ENCODE results near the gene SLC35B1.

Gene SLC35B1

DNA sequence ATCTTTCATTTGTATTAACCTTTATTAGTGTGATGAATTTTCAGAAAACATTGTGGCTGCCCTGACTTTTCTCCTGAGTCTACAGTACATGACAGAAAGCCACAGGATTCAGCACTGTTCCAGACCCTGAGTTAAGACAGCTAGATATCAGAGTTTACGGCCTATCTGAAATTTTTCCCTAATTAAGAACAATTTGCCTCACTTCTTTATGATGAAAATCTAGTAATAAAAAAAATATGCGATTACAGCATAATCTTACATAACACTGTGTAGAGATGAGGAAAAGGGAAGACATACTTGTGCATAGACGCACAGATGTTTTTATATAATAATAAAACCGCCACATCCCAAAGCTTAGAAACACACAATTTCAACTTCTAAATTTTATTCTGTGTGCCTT is 37.1 kb downstream of the SLC35B1 start:
- no peak for DNase-seq (ENCODE audit: extremely low read depth, insufficient read length)
- Histone ChIP-seq H3K4me3 (replicated peaks; ENCODE audit: low read depth, low read length) (no peak overlapping the region), H3K36me3 (ENCODE audit: control insufficient read depth, insufficient read depth, low read length) (no peaks in the 10 kb centered on the region), H3K27me3 (replicated peaks; ENCODE audit: control insufficient read depth, insufficient read depth, low read length) (no peaks in the 10 kb centered on the region)
- TF ChIP-seq, protein P1, sequence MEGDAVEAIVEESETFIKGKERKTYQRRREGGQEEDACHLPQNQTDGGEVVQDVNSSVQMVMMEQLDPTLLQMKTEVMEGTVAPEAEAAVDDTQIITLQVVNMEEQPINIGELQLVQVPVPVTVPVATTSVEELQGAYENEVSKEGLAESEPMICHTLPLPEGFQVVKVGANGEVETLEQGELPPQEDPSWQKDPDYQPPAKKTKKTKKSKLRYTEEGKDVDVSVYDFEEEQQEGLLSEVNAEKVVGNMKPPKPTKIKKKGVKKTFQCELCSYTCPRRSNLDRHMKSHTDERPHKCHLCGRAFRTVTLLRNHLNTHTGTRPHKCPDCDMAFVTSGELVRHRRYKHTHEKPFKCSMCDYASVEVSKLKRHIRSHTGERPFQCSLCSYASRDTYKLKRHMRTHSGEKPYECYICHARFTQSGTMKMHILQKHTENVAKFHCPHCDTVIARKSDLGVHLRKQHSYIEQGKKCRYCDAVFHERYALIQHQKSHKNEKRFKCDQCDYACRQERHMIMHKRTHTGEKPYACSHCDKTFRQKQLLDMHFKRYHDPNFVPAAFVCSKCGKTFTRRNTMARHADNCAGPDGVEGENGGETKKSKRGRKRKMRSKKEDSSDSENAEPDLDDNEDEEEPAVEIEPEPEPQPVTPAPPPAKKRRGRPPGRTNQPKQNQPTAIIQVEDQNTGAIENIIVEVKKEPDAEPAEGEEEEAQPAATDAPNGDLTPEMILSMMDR (IDR thresholded peaks at IDR 0.05; ENCODE audit: insufficient read depth, low read length, poor library complexity, severe bottlenecking): no peak

DNA sequence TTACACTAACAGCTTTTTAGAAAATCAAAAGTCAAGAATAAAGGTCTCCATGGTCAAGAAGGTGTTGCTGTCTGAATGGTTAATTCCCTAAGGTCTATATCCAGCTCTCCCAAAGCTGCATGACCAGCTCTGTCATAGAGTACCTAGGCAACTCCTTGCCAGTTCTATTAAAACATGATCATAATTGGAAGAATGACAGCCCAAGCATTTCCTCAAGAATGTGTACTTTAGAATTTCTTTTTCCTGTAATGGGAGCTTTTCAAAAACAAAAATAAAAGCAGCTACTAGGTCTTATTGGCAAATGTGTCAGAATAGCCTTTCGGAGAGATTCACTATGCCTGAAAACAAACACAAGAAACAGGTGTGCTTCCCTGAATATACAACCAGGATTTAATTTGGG is 37.8 kb downstream of the SLC35B1 start:
- TF ChIP-seq, protein P1 (IDR thresholded peaks at IDR 0.05; ENCODE audit: insufficient read depth, low read length, poor library complexity, severe bottlenecking): no peak
- H3K36me3 ChIP-seq (ENCODE audit: control insufficient read depth, insufficient read depth, low read length): no peaks in the 10 kb centered on the region
- no peak overlapping the region for H3K4me3 ChIP-seq (replicated peaks; ENCODE audit: low read depth, low read length)
- no peak for DNase-seq (ENCODE audit: extremely low read depth, insufficient read length)
- H3K27me3 ChIP-seq (replicated peaks; ENCODE audit: control insufficient read depth, insufficient read depth, low read length): no peaks in the 10 kb centered on the region

DNA sequence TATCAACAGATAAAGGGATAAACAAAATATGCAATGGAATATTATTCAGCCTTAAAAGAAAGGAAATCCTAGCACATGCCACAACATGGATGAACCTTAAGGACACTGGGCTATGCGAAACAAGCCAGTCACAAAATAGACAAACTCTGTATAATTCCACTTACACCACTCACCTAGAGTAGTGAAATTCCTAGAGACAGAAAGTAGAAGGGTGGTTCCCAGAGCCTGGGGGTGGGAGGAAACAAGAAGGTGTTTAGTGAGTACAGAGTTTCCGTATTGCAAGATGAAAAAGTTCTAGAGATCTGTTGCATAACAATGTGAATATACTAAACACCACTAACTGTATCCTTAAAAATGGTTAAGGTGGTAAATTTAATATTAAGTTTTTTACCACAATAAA is 39.9 kb downstream of the SLC35B1 start:
- Histone ChIP-seq H3K36me3 (ENCODE audit: control insufficient read depth, insufficient read depth, low read length) (no peaks in the 10 kb centered on the region; the same call in 1 of the 2 replicates), H3K4me3 (replicated peaks; ENCODE audit: low read depth, low read length) (no peak overlapping the region), H3K27me3 (replicated peaks; ENCODE audit: control insufficient read depth, insufficient read depth, low read length) (no peaks in the 10 kb centered on the region)
- no peak for DNase-seq (ENCODE audit: extremely low read depth, insufficient read length)
- TF ChIP-seq, protein P1 (IDR thresholded peaks at IDR 0.05; ENCODE audit: insufficient read depth, low read length, poor library complexity, severe bottlenecking): no peak

DNA sequence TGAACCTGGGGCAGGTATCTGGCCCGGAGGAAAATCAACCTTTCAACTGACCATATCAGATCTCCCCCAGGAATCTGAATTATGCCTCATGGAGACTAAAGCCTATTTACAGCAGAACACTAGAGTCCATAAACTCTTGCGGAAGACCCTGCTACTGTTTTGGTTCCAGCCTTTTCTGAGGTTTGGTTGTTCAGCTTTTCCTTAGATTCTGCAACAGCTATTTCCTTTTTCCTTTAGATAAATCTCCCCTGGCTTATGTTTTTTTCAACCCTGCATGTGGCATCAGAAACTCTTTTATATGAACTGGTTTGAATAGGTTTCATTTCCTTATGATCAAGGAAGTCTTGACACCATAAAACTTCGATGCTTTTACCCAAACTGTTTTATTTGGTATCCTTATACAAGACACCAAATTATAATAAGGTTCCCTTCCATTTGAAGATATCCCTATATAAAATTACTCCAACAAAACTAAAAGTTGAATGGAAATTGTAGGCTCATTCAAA is 43.0 kb downstream of the SLC35B1 start:
- Histone ChIP-seq H3K27me3 (replicated peaks; ENCODE audit: control insufficient read depth, insufficient read depth, low read length) (no peaks in the 10 kb centered on the region), H3K4me3 (replicated peaks; ENCODE audit: low read depth, low read length) (no peak overlapping the region), H3K36me3 (ENCODE audit: control insufficient read depth, insufficient read depth, low read length) (no peaks in the 10 kb centered on the region; the same call in 1 of the 2 replicates)
- TF ChIP-seq, protein P1 (IDR thresholded peaks at IDR 0.05; ENCODE audit: insufficient read depth, low read length, poor library complexity, severe bottlenecking): no peak
- no peak for DNase-seq (ENCODE audit: extremely low read depth, insufficient read length)

DNA sequence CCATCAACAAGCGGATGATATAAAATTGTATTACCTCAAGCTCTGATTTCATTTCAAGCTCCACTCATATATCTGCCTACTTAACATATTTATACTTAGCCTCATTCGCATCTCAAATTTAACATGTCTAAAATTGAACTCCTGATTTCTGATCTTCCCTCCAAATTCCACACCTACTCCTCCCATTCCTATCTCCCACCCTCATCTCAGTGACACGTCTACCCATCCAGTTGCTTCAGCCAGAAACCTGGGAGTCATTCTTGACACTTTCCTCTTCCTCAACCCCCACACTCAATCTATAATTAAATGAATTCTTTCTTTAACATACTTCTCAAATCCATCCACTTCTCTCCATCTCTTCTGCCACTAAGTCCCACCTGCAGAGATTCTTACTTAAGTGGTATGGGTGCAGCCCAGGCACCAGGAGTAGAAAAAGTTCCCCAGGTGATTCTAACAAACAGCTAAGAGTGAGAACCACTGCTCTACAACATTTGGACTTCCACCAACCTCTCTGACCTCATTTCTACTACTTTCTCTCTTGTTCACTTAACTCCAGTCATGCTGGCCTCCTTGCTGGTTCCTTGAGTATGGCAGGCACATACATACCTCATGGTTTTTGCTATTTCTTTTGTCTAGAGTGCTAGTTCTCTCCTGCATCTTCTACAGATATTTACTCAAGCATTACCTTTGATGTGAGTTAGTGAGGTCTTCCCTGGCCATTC is 47.9 kb downstream of the SLC35B1 start:
- no peak for DNase-seq (ENCODE audit: extremely low read depth, insufficient read length)
- Histone ChIP-seq H3K36me3 (ENCODE audit: control insufficient read depth, insufficient read depth, low read length) (no peaks in the 10 kb centered on the region; the same call in 1 of the 2 replicates), H3K27me3 (replicated peaks; ENCODE audit: control insufficient read depth, insufficient read depth, low read length) (no peaks in the 10 kb centered on the region), H3K4me3 (replicated peaks; ENCODE audit: low read depth, low read length) (no peak overlapping the region)
- TF ChIP-seq, protein P1 (IDR thresholded peaks at IDR 0.05; ENCODE audit: insufficient read depth, low read length, poor library complexity, severe bottlenecking): no peak

Measured in GM06990 (cell line).